ENCODE results near the gene EFR3B.
"Not testable (repeated sequence)": the region's sequence is repeated elsewhere in the genome, so short reads cannot be mapped to it uniquely, and the experiment has no call there.

EFR3B gene

DNA sequence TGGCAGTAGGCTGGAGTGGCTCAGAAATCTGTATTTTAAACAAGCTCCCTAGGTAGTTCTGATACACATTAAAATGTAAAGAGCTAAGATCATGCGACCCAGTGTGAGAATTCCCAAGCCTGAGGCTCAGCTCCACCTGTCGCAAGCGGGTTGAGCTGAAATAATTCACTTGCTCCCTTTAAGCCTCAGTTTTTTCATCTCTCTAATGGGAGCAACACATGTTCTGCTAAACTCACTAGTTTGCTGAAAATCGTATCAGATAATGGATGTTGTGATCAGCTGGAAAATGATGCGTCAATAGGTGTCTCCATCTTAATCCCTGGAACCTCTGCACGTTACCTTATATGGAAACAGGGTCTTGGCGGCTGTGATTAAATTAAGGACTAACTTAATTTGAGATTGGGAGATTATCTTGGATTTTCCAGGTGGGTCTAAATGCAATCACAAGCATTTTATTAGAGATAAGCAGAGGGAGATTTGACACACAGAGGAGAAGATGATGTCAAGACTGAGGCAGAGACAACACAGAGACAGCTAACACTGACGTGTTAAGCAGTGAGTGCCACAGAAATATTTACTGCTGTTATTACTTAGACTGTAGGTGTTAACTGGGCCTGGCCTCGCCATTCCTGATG lies 73.5 kb downstream of the EFR3B start:
- no peak for DNase-seq

DNA sequence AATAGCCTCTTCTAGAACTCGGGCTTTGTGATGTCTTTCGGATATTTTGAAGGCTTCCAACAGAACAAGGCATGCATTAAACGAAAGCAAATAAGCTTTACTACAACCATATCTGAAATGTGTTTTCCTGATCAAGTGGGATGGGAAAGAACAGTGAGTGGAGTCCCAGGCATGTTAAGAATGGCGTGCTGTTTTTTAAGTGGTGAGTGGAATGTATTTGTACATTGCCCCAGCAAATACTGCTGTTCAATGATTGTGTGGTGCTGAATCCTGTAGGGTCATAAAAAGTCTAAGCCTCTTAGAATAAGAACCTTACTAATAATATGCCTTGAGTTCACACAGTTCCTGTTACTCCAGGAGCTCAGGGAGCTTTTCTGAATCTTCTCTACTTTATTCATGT lies 74.0 kb downstream of the EFR3B start:
- no peak for DNase-seq

DNA sequence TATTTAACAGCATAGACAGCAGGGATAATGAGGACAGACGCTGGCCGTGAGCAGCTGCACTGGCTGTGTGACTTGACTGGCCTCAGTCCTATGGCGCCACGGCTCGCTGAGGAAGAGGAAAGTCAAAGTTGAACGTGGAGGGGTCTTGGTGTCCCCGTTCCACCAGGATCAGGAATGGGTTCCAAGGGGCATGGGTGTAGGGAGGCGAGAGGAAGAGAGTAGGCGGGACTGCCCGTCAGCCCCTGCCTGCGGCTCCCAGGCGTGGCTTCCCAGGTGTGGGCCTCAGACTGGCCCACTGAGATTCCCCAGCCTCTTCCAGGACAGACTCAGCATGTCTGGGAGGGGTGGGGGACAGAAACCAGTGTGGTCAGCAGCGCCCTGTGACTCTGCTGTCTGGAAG lies 75.1 kb downstream of the EFR3B start:
- no peak for DNase-seq

DNA sequence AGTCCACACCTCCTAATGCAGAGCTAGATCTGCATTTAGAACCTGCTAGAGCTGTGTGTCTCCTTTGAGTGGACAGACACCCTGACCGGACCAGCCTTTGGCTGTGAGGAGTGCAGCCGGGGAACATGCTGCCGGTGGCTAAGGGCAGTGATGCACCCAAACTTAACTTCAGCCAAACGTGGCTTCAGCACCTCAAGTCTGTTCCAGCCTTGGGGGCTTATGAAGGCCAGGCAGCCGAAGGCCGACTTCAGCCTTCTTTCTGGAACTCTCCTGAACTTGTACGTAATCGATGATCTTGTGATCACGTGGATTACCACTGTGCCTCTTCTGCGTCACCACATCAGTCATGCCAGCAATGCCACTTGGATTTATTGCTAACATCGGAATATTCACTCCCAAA lies 77.4 kb downstream of the EFR3B start:
- no peak for DNase-seq

DNA sequence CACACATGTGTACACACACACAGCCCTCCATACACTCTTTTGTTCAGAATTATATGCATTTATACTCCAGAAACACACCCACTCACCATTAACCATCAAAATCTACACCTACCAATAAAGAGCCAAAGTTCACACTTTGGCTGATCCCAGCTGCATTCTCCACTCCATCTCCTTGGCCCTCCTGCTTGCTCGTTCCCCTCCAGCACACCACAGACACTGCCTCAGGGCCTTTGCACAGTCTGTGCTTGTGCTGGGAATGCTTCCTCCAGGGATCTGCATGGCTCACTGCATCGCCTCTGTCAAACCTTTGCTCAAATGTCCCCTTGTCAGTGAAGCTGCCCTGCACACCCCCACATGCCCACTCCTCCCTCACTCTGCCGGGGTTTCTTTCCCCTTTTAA lies 80.5 kb downstream of the EFR3B start:
- DNase-seq: no peak

DNA sequence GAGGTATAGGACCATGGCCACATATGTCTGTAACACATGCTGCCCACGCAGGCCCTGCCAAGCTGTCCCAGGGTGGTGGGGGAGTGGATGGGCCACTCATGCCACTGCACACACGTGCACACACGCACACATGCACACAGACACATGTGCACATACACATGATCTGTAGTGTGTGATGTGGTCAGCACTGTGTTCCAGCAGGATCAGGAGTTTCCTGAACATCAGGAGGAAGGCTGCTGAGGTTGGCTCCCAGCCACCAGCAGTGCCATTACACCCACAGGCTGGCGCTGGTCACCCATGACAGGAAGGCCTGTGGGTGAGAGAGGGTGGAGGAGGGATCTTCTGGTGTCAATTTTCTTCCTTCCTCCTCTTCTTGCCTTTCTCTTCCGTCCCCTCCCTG lies 81.8 kb downstream of the EFR3B start:
- DNase-seq: no peak

DNA sequence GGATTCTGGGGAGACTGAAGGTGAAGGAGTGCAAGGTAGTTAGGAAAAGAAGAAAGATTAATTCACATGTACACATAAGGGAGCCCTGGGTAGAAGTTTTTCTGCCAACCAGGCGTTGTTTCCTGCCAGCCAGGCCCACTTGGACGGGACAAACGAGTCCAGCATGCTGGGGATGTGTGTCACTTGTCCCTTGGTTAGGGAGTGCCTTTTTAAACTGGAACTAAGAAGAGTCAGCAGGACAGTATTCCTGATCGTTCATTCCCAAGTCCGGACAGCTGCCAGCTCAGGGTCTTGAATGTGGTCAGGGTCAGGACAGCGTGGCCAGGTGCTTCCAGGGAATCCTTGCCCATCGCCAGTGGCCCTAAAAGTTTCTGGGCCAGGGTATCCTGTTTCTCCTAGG lies 83.3 kb downstream of the EFR3B start:
- DNase-seq: no peak

DNA sequence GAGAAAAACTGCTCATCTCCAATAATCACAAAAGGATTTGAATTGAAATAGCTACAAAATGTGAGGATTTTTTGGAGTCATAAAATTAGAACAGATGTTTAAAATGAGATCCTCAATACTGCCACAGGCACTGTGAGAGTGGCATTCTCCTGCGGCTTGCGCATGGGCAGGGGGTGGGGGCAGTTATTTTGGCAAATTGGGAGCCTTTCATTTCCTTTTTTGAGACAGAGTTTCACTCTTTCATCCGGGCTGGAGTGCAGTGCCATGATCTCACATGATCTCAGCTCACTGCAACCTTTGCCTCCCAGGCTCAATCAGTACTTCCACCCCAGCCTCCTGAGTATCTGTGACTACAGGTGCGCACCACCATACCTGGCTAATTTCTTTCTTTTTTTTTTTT lies 84.1 kb downstream of the EFR3B start:
- DNase-seq: no peak

DNA sequence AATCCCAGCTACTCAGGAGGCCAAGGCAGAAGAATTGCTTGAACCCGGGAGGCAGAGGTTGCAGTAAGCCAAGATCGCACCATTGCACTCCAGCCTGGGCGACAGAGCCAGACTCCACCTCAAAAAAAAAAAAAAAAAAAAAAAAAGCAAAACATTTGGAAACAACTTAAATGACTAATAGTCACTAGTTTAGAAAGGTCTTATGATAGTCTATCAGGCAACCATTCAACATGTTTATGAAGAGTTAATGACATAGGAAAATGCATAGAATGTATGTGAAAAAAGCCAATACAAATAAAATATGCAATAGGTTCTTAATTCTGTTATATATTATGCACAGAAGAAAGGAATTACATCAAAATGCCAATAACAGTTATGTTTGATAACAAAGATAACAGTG lies 85.2 kb downstream of the EFR3B start:
- DNase-seq: not testable (repeated sequence)

DNA sequence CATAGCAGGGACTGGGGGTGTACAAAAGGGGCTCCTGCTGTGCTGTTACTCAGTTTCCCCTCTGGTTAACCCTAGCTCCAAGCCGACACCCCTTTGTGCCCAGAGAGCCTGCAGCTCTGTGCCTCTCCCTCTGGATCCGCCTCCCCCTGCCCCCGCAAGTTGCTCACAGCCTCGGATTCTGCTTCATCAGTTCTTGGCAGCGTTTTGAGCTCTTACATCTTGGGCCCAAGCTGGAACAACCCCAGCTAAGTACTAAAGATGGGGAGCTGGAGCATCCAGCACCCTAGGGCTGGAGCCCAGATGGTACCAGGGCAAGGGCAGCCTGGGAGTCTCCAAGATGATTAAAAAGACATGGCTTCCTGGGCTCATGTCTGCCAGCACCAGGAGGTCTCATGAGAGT lies 85.8 kb downstream of the EFR3B start:
- DNase-seq: no peak

DNA sequence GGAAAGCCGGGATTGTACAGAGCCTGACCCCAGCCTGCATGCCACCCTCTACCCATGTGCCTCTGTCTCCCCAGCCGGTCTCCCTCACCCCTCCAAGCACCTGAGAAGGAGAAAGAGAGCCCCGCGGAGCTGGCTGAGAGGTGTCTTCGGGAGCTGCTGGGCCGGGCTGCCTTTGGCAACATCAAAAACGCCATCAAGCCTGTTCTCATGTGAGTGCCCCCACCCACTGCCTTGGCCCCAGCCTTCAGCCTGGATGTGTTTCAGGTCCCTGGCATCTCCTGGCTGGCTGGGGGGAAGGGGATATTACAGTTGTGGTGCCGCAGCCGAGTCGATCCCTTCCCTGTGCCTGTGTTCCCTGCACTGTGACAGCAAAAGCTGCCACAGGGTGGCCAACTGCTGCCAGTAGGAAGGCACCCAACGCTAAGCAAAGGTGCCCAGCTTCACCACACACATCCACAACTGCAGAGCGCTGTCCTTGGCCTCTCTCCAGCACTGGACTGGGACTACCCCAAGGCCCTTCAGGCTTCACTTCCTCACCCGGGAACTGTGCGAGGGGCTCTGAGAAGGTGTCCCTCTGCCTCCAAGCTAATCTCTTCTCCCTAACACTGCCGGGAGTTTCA lies 88.1 kb downstream of the EFR3B start:
- DNase-seq: no peak

DNA sequence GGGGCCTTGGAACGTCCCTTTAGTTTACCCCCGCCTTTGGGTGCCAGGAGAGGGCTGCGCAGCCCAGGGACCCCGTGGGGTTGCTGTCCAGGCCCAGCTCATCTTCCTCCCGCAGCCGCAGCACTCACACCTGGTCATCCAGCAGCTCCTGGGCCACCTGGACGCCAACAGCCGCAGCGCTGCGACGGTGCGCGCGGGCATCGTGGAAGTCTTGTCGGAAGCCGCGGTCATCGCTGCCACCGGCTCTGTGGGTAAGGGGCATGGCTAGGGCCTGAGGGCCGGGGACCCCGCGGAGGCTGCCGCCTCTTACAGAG lies 89.3 kb downstream of the EFR3B start:
- no peak for DNase-seq

DNA sequence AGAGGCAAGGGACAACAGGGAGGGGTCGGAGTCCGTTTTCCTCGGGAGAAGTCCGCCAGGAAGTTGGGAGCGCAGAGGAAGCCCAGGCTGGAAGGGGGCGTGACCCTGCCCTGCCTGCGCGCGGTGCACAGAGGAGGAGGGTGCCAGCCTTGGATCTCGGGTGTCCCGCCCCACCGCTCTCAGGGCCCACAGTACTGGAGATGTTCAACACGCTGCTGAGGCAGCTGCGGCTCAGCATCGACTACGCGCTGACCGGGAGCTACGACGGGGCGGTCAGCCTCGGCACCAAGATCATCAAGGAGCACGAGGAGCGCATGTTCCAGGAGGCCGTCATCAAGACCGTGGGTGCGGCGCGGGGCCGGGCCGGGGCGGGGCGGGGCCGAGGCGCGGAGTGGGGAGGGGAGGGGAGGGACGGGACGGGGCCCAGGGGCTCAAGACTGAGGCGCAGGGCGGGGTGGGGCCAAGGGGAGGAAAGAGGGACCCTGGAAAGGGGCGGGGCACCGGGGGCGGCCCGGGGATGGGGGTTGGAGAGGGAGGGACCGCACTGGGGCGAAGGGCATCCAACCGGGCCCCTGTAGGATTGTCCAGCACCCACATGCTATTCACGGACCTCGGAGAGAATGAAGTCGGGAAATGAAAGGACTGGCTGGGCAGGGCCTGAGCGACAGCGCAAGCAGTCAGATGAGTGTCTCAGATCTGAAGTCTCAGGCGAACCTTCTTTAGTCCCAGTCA lies 89.9 kb downstream of the EFR3B start:
- no peak for DNase-seq

DNA sequence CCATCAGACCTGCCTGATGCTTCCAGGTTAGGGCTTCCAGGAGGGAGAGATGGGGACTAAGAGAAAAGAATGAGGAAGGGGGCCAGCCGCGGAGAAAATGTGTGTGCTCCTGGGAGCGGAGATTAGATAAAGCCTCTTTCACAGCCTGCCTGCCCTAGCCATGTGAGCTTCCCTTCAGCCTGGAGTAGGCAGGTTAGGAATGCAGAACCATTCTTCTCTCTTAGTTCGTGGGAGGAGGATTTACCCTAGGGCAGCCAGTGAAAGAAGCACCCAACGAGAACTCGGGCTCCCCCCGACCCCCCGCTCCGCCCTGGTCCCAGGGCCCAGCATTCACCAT lies 90.4 kb downstream of the EFR3B start:
- DNase-seq: no peak

DNA sequence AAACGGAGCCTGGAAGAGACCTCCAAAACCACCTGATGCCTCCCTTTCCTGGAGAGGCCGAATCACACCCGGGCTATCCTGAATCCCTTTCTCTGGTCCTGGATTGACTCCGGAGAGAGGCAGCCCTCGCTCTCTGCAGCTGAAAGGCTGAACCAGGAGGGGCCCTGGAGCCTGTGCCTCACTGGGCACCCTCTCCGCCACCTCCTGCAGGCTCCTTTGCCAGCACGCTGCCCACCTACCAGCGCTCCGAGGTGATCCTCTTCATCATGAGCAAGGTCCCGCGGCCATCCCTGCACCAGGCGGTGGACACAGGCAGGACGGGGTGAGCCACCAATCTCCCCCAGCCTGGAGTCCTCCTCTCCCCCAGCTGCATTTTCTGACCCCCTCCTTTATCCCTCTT lies 90.8 kb downstream of the EFR3B start:
- no peak for DNase-seq

DNA sequence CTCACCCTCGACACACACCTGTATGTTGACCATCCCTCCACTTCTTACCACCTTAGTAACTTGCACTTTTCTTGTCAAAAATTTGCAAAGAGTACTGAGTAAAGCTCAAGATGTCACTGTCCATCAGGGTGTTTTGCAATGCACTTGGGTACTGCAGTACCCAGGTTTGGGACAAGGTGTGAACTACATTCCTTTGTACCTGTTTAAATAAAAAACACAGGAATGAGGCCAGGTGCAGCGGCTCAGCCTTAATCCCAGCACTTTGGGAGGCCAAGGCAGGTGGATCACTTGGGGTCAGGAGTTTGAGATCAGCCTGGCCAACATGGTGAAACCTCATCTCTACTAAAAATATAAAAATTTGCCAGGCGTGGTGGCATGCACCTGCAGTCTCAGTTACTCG lies 98.7 kb downstream of the EFR3B start:
- DNase-seq: not testable (repeated sequence)

DNA sequence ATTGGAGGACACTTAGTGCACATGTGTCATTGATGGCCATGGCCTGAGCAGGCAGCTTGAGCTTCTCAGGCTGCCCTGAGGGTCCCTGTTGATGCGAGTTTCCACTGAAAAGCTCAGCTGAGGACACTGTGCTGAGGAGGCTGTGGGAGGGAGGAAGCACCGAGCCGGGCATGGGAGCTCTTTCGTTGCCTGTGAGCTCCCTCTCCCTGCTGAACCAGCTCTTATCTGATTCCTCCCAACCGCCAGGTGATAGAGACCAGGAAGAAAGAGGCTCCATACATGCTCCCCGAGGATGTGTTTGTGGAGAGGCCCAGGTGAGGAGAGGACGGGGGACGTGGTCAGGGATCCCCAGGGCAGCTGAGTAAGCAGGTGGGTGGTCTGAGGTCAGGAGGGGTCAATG lies 99.2 kb downstream of the EFR3B start:
- DNase-seq: no peak

DNA sequence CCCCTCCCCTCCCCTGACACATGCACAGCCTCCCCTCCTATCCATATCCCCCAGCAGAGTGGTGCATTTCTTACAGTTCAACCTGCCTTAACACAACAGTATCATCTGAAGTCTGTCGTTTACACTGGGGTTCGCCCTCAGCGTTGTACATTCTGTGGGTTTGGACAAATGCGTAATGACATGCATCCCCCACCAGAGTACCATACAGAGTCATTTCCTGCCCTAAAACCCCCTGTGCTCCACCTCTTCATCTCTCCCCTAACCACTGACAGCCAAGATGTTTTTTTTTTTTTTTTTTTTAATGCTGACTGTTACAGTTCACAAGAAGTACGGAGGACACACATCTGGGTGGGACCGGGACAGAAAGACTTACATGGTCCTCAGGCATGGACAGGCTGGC lies 103.9 kb downstream of the EFR3B start:
- no peak for DNase-seq

DNA sequence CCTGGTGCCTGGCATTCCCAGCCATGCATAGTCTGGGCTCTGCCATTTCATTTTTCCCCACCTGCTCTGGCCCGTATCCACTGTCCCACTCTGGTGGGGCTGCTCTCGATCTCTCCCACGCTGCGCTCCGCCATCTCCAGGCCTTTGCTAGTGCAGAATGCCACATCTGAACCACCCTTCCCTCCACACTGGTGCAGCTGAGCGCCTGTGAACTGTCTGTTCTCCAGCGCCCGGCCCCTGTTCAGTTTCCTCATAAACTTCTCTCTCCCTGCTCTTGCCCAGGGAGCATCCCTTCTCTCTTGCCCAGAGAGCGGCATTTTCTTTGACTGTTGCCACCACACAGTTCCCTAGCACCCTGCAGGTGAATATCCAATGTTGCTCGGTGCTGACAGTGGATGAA lies 105.0 kb downstream of the EFR3B start:
- no peak for DNase-seq

DNA sequence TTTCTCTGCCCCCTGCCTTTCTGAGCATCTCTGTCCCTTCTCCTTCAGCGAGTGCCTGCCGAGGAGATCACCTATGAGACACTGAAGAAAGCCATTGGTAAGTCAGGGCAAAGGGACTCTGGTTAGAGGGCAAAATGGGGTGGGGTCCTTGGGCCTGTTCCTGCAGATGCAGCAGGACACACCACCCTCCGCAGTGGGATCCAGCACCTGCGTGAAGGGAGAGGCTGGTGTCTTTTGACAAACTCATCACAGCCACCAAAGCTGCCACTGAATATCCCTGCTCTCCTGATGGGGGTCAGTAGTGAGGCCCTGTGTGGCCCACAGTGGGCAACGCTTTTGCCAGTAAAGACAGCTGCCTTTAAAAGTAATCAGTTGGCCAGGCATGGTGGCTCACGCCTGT lies 107.8 kb downstream of the EFR3B start:
- DNase-seq: no peak

DNA sequence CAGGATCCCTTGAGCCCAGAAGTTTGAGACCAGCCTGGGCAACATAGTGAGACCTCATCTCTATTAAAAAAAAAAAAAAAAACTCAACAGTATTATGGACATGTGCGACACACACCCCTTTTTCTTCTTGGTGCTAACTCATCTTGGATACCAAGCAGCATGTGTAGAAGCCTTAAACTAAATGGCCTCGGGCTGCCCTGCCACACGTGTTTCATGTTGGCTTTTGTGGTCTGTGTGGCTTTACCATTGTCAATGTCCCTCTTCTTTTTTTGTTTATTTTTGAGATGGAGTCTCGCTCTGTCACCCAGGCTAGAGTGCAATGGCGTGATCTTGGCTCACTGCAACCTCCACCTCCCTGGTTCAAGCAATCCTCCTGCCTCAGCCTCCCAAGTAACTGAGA lies 109.1 kb downstream of the EFR3B start:
- not testable (repeated sequence) for DNase-seq

DNA sequence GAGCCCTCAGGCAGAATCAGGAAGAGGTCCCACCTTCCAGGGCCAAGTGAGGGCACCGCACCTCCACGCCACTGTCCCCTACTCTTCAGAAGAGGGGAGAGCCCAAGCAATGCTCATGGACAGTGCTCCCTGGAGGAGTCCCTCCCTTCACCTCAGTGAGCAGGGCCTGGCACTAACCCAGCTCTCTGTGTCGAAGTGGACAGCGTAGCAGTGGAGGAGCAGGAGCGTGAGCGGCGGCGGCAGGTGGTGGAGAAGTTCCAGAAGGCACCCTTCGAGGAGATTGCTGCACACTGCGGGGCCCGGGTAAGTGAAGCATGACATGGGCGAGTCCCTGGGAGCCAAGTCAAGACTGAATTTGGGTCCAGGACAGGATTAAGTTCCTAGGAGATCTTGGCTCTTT lies 109.8 kb downstream of the EFR3B start:
- no peak for DNase-seq

DNA sequence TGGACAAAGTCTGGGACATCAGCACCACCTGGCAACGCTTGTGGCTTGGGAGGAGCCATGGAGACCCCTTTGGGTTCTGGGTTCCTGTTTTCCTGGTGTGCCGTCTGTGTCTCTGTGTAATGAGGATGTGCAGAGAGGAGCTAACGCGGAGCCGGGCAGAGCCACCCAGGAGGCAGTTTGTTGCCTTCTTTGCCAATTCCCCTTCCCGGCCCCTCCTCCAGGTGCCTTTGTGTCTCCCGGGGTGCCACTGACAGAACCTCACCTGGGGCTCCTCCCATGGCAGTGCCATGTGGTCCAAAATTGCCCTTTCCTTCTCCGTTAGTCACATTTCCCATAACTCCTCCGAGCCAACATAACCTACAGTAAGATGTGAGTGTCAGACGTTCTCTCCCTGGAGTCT lies 113.5 kb downstream of the EFR3B start:
- no peak for DNase-seq

DNA sequence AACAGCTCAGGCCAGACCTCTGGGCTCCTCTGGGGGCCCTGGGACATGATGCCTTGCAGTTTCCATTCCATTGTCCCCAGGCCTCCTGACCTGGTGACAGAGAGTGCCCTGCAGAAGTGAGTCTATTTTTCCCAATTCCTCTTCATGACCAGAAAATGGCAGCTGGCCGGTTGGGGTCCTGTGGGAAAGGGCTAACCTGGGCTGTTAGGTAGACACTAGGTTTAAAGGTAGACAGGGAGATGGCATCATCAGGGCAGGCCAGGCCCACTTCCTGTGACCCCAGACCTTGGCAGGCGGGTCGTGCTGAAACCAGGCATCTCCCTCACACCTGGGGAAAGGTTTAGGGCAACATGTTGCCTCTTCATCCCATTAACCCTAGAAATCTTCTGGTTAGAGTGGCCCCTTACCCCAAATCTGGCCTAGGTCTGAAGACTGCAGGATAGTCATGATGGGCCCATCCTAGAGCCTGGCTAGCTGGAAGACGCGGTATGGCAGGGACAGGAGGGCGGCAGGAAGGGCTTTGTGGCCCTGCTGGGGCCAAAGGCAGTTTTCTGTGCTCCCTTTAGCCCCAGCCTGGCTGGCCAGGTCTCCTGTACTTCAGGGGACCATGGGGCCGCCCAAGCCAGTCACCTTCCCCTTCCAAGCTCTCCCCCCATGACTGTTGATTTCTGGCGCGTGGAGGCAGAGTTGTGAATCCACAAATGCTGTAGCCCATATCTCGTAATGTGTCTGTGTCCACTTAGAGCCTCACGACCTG lies 116.4 kb downstream of the EFR3B start:
- DNase-seq: no peak
